Lower leg skin (tissue), 4 donors: Measurements from ENCODE around the gene IPCEF1. TPM values are rescaled to one million over a fixed set of nuclear protein-coding genes. Genes with fewer than 3 reads are reported as not detected.
A peak's percentile ranks its signal among the peaks of the same experiment; 100 is the strongest.

ENCODE experiments used
- DNase-seq, 2 donors: peaks; one replicate each; pipeline ENCODE4 v3.0.0-alpha.2; 2019; ENCODE audit warnings: low spot score in 2 of 2
- H3K4me3 ChIP-seq: fragments of 200-600 bp; sonication (generic); 2 replicates; pipeline ENCODE4 v1.5.1; 2017; ENCODE audit warnings: mild to moderate bottlenecking, low read depth; ENCODE audit not compliant: poor library complexity, severe bottlenecking
- CTCF ChIP-seq, 3 donors: fragments of 450-650 bp; IDR thresholded peaks; one replicate each; pipeline ENCODE4 v1.5.1; 2016; ENCODE audit warnings: antibody characterized with exemption in 3 of 3, mild to moderate bottlenecking in 3 of 3, moderate library complexity in 2 of 3
- POLR2A ChIP-seq, 2 donors: fragments of 450-650 bp; IDR thresholded peaks; one replicate each; pipeline ENCODE4 v1.6.1; 2016 to 2017; ENCODE audit warnings: antibody characterized with exemption in 2 of 2, mild to moderate bottlenecking in 1 of 2, moderate library complexity in 1 of 2
- WGBS, 2 donors: methylation state at CpG; one replicate each; pipeline ENCODE4 v1.1.5; 2018; 5-methylcytosine and 5-hydroxymethylcytosine counted together
- intact Hi-C: fragments of 100-400 bp; cut with DNase I; formaldehyde crosslinking; loops from one replicate; pipeline ENCODE4 v1.15.0; 2023; ENCODE audit warnings: low total_unique reads
- total RNA-seq, 4 donors: library from RNA; depleted of rRNA; stranded (reverse); fragments of >200 nt; gene quantifications; one replicate each; pipeline ENCODE4 v1.1.0, GENCODE V29; 2016

The IPCEF1 gene
- total RNA-seq, 4 donors from 2014 or later: 0.67 to 1.7 (median 0.97) TPM

- no peak overlapping the region for H3K4me3 ChIP-seq
- peak in 1 of 2 donors; percentile 62 for DNase-seq
- WGBS, 2 donors: 28 to 30% methylated on average over 6 of the region's 6 CpGs
- intact Hi-C loops: loop anchor here (10.0 kb wide), 1 partner anchor 120 kb away; no protein-coding TSS in a partner anchor
- TF ChIP-seq POLR2A (IDR thresholded peaks at IDR 0.05): no peak
Observed at GRCh38 chr6:154154389-154154967, 202.1 kb downstream of the IPCEF1 start.

GRCh38 chr6:154143753-154144152 lies 212.8 kb downstream of the IPCEF1 start:
- intact Hi-C loops: no loop called here

GRCh38 chr6:154140743-154141142 lies 215.9 kb downstream of the IPCEF1 start:
- intact Hi-C loops: no loop called here
- no peak for TF ChIP-seq CTCF (IDR thresholded peaks at IDR 0.05)
- no peak for TF ChIP-seq POLR2A (IDR thresholded peaks at IDR 0.05)
- DNase-seq: no peak
- no peak overlapping the region for H3K4me3 ChIP-seq
- 51 to 93% methylated on average over 2 of the region's 2 CpGs for WGBS, 2 donors

More at GRCh38 chr6:154143753-154144152, 212.8 kb downstream of the IPCEF1 start:
- no peak for TF ChIP-seq POLR2A (IDR thresholded peaks at IDR 0.05)
- TF ChIP-seq CTCF (IDR thresholded peaks at IDR 0.05): no peak
- H3K4me3 ChIP-seq: no peak overlapping the region
- no peak for DNase-seq
- WGBS, 2 donors: 77 to 78% methylated on average over 1 of the region's 1 CpG

- intact Hi-C loops: no loop called here
- TF ChIP-seq POLR2A (IDR thresholded peaks at IDR 0.05): no peak
- no peak for TF ChIP-seq CTCF (IDR thresholded peaks at IDR 0.05)
- no peak overlapping the region for H3K4me3 ChIP-seq
- 75 to 84% methylated on average over 6 of the region's 6 CpGs for WGBS, 2 donors
- no peak for DNase-seq
Observed at GRCh38 chr6:154139892-154140291, 216.7 kb downstream of the IPCEF1 start.

DNA sequence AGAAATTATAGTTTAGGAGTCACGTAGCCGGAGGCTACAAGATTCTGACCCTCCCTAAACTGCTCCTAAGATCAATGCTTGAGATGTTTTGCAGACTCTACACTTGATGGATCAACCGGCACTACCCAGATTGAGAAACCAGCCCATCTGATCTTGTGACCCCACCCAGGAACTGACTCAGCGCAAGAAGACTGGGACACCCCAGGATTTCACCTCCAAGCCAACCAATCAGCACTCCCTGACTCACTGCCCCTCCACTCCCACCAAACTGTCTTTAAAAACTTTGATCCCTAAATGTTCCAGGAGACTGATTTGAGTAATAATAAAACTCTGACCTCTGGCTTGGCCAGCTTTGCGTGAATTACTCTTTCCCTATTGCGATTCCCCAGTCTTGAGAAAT lies 217.8 kb downstream of the IPCEF1 start:
- 78 to 86% methylated on average over 6 of the region's 6 CpGs for WGBS, 2 donors
- DNase-seq: no peak
- intact Hi-C loops: no loop called here
- no peak overlapping the region for H3K4me3 ChIP-seq
- TF ChIP-seq CTCF (IDR thresholded peaks at IDR 0.05): no peak
- no peak for TF ChIP-seq POLR2A (IDR thresholded peaks at IDR 0.05)

- 90 to 92% methylated on average over 8 of the region's 8 CpGs for WGBS, 2 donors
- no peak overlapping the region for H3K4me3 ChIP-seq
- intact Hi-C loops: no loop called here
- no peak for DNase-seq
- TF ChIP-seq CTCF (IDR thresholded peaks at IDR 0.05) (no peak), POLR2A (IDR thresholded peaks at IDR 0.05) (no peak)
Observed at GRCh38 chr6:154134471-154135147, 222.0 kb downstream of the IPCEF1 start.
